ENCODE measurements around the gene CCDC78. TPM values are rescaled to one million over a fixed set of nuclear protein-coding genes. Genes with fewer than 3 reads are reported as not detected.
A peak's percentile ranks its signal among the peaks of the same experiment; 100 is the strongest.

CCDC78 gene
- total and polyA plus RNA-seq, 2 of the 13 experiments (the other 11 are each of a cell fraction or from before 2014, with no cell fraction given), result 0.53 to 1.5 TPM

GRCh38 chr16:700684-701584, 25.3 kb downstream of the CCDC78 start (continued):
- TF ChIP-seq ATF4 (CRISPR knock-in tag; IDR thresholded peaks at IDR 0.05), result peak in 1 of 2 experiments; percentile 34; a peak in 1 of 4 replicates
- no peak for TF ChIP-seq ZNF382 (CRISPR knock-in tag; IDR thresholded peaks at IDR 0.05; ENCODE audit: borderline replicate concordance)
- TF ChIP-seq SP4 (CRISPR knock-in tag; IDR thresholded peaks at IDR 0.05), result no peak
- no peak for TF ChIP-seq ZNF577 (CRISPR knock-in tag; IDR thresholded peaks at IDR 0.05; ENCODE audit: borderline replicate concordance, low read depth)
- no peak for TF ChIP-seq RFX1 (IDR thresholded peaks at IDR 0.05)
- TF ChIP-seq LRRFIP1 (CRISPR knock-in tag; conservative IDR thresholded peaks at IDR 0.05), result no peak
- TF ChIP-seq ZNF629 (CRISPR knock-in tag; conservative IDR thresholded peaks at IDR 0.05), result no peak
- no peak for TF ChIP-seq GPBP1L1 (CRISPR knock-in tag; IDR thresholded peaks at IDR 0.05)
- TF ChIP-seq WIZ (CRISPR knock-in tag; IDR thresholded peaks at IDR 0.05), result no peak
- peak; percentile 42; the same call in 1 of the 2 replicates for TF ChIP-seq ATF2 (CRISPR knock-in tag; IDR thresholded peaks at IDR 0.05)
- TF ChIP-seq ZNF646 (CRISPR knock-in tag; IDR thresholded peaks at IDR 0.05), result no peak
- no peak for TF ChIP-seq UBTF (CRISPR knock-in tag; IDR thresholded peaks at IDR 0.05)
